ENCODE measurements around the gene PERM1.

- TF ChIP-seq CTCF (IDR thresholded peaks at IDR 0.05) (no peak), POLR2A (IDR thresholded peaks at IDR 0.05) (no peak)
These were observed 45.9 kb upstream of the PERM1 start for GRCh38 chr1:1027791-1028190.

Measured in prostate gland (tissue), 2 donors.